Fibroblast of skin of left quadriceps (primary cell): ENCODE data around the gene FAM83E.
A peak's percentile ranks its signal among the peaks of the same experiment; 100 is the strongest.
"Not testable (repeated sequence)": the region's sequence is repeated elsewhere in the genome, so short reads cannot be mapped to it uniquely, and the experiment has no call there.

ENCODE experiments used
- DNase-seq, 2 experiments: peaks; one replicate each; pipeline ENCODE4 v3.0.0-alpha.2; 2013; ENCODE audit warnings: low read depth in 2 of 2

FAM83E gene

GRCh38 chr19:48641850-48642249 lies 27.0 kb upstream of the FAM83E start:
- DNase-seq: no peak

- DNase-seq: no peak
Observed at GRCh38 chr19:48639483-48640375, 24.9 kb upstream of the FAM83E start.

- no peak for DNase-seq
Observed at GRCh38 chr19:48638831-48639381, 24.0 kb upstream of the FAM83E start.

- DNase-seq: peak; percentile 88 to 90
Observed at GRCh38 chr19:48637948-48638830, 23.3 kb upstream of the FAM83E start.

GRCh38 chr19:48637449-48637947 lies 22.6 kb upstream of the FAM83E start:
- peak; percentile 99 for DNase-seq

- DNase-seq: no peak
Observed at GRCh38 chr19:48636859-48637448, 22.1 kb upstream of the FAM83E start, which contains the start of gene DBP. DBP (minus strand) TSS chr19:48637379; CDS start chr19:48636994, 385 bp downstream.

GRCh38 chr19:48635966-48636858 lies 21.3 kb upstream of the FAM83E start:
- DNase-seq: no peak

- DNase-seq: no peak
Observed at GRCh38 chr19:48635263-48635965, 20.5 kb upstream of the FAM83E start.

- DNase-seq: peak; percentile 85 to 89
Observed at GRCh38 chr19:48634424-48635262, 19.8 kb upstream of the FAM83E start.

- no peak for DNase-seq
Observed at GRCh38 chr19:48634036-48634342, 19.1 kb upstream of the FAM83E start.

GRCh38 chr19:48633148-48634035 lies 18.5 kb upstream of the FAM83E start:
- no peak for DNase-seq

- no peak for DNase-seq
Observed at GRCh38 chr19:48632692-48633147, 17.8 kb upstream of the FAM83E start.

GRCh38 chr19:48632286-48632685 lies 17.4 kb upstream of the FAM83E start:
- not testable (repeated sequence) for DNase-seq

- no peak for DNase-seq
Observed at GRCh38 chr19:48631225-48631624, 16.3 kb upstream of the FAM83E start.

- DNase-seq: no peak
Observed at GRCh38 chr19:48630296-48631063, 15.6 kb upstream of the FAM83E start.

- no peak for DNase-seq
Observed at GRCh38 chr19:48629599-48630295, 14.9 kb upstream of the FAM83E start.

GRCh38 chr19:48629297-48629598 lies 14.4 kb upstream of the FAM83E start:
- no peak for DNase-seq
